ENCODE measurements around the gene SNAPC4. TPM values are rescaled to one million over a fixed set of nuclear protein-coding genes. Genes with fewer than 3 reads are reported as not detected.

SNAPC4 gene
- total RNA-seq = 5.5 and 11.7 TPM in 2 replicates

GRCh38 chr9:136400038-136400834 is at the start of gene SNAPC4:
Gene SNAPC4, minus strand, starts transcription at chr9:136400170. Its CDS starts 1,742 bp downstream, at chr9:136398428.

GRCh38 chr9:136439481-136440408 is 39.8 kb upstream of the SNAPC4 start, which contains the start of gene INPP5E:
Gene INPP5E, minus strand, starts transcription at chr9:136439845. Its CDS starts 426 bp downstream, at chr9:136439419.

GRCh38 chr9:136410500-136411287 is 10.7 kb upstream of the SNAPC4 start, which contains the start of the genes ENTR1 and PMPCA:
Gene ENTR1, minus strand, starts transcription at chr9:136410614. Its CDS starts 217 bp downstream, at chr9:136410397.
Gene PMPCA, plus strand, starts transcription at chr9:136410658. Its CDS starts 11 bp downstream, at chr9:136410669.

GRCh38 chr9:136373300-136374182 is 26.4 kb downstream of the SNAPC4 start, which contains the start of gene CARD9:
Gene CARD9, minus strand, starts transcription at chr9:136373669. Its CDS starts 1,591 bp downstream, at chr9:136372078.

GRCh38 chr9:136363106-136363948 is 36.6 kb downstream of the SNAPC4 start, which contains the start of gene DNLZ:
Gene DNLZ, minus strand, starts transcription at chr9:136363744. Its CDS starts 30 bp downstream, at chr9:136363714.

Other genes starting within 250 kb of the SNAPC4 start
- gene LHX3, start 195.0 kb downstream of the SNAPC4 start, total RNA-seq = not detected in 2 replicates
- 15.4 and 18.4 TPM in 2 replicates for gene QSOX2, start 154.4 kb downstream of the SNAPC4 start, total RNA-seq
- gene CCDC187, start 96.1 kb downstream of the SNAPC4 start, total RNA-seq = under 0.01 and 0.14 TPM in 2 replicates
- 9.9 and 13.8 TPM in 2 replicates for gene GPSM1, start 72.6 kb downstream of the SNAPC4 start, total RNA-seq
- gene DNLZ, start 36.4 kb downstream of the SNAPC4 start, total RNA-seq = 8.2 and 14.0 TPM in 2 replicates
- 0.34 and 1.2 TPM in 2 replicates for gene CARD9, start 26.5 kb downstream of the SNAPC4 start, total RNA-seq
- 61.6 and 77.6 TPM in 2 replicates for gene ENTR1, start 10.4 kb upstream of the SNAPC4 start, total RNA-seq
- 40.7 and 44.9 TPM in 2 replicates for gene PMPCA, start 10.5 kb upstream of the SNAPC4 start, total RNA-seq
- gene INPP5E, start 39.7 kb upstream of the SNAPC4 start, total RNA-seq = 3.1 and 9.0 TPM in 2 replicates
- gene SEC16A, start 82.9 kb upstream of the SNAPC4 start, total RNA-seq = 25.6 and 66.3 TPM in 2 replicates
- 160 and 571 TPM in 2 replicates for gene NOTCH1, start 145.9 kb upstream of the SNAPC4 start, total RNA-seq

Measured in nasal cavity respiratory epithelium epithelial cell of viscerocranial mucosa (primary cell).